GM18505 (cell line): ENCODE data around the gene CDK4.

Experiments
- ATAC-seq: cut with Tn5 transposase; IDR thresholded peaks from one replicate; pipeline ENCODE4 v1.9.1; 2021; ENCODE audit not compliant: unreplicated experiment
- POLR2A ChIP-seq: IDR thresholded peaks from 4 replicates; pipeline ENCODE4 v1.6.1; 2011; ENCODE audit warnings: borderline replicate concordance; ENCODE audit not compliant: insufficient read depth, insufficient read length; ENCODE audit errors: extremely low read depth

Gene CDK4

DNA sequence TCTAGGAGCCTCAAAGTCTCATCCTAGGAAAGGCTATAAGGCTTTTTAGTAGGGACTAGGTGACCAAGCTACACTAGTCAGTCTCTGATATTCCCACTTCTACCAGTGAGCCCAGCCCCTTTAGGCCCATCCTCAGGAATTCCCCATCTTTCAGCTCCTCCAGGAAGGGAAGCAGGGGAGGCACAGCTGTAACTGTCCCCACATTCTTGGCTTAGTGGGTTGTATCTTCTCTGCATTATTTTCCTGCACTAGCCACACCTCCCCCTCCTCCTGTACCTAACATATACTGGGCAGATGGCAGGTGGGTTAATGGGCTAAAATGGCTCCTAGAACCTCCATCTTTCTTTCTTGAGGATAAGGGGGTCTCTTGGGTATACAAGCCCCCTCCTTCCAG is 15.2 kb upstream of the CDK4 start:
- no peak for TF ChIP-seq POLR2A
- no peak for ATAC-seq

DNA sequence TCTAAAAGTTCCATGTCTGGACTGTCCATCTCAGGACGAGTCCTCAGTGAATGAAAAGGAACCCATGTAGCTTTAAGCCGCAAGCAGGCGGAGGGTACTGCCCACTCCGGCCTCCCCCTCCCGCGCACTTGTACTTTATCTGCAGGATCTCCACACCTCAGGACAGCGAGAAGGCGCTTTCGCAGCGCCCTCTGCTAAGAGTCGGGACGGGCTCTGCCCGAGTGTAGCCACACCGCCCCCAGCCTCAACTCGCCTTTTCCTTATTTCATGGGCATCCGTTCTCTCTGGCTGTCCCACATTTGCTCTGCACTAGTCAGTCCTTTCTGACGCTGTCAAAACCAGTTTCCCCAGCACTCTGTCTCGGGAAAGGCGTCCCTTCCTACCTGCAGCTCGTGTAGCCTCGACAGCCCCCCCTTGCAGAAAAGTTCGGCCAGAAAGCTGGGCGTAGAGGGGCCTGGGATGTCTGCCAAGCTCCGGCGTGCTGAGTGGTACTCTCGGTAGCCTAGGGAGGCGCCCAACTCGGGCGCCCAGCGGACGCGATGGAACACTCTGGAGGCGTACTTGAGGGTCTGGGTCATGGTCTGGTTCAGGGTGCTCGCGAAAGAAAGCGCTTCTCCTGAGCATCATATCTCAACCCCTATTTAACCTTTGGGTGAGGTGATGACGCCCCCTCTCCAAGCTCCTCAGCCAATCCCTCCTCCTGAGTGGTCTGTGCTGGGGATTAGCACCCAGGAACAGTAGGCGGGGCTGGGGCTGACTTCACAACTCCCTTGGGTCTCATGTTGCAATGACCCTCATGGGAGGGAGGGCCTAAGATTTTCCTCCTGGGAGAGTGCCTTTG is 14.6 kb upstream of the CDK4 start, which contains the start of gene CYP27B1:
Gene CYP27B1 (minus strand): TSS at position 615 of the 841 bp plus-strand sequence. CDS start 37 bp downstream, at position 578.
- TF ChIP-seq POLR2A: no peak
- no peak for ATAC-seq

DNA sequence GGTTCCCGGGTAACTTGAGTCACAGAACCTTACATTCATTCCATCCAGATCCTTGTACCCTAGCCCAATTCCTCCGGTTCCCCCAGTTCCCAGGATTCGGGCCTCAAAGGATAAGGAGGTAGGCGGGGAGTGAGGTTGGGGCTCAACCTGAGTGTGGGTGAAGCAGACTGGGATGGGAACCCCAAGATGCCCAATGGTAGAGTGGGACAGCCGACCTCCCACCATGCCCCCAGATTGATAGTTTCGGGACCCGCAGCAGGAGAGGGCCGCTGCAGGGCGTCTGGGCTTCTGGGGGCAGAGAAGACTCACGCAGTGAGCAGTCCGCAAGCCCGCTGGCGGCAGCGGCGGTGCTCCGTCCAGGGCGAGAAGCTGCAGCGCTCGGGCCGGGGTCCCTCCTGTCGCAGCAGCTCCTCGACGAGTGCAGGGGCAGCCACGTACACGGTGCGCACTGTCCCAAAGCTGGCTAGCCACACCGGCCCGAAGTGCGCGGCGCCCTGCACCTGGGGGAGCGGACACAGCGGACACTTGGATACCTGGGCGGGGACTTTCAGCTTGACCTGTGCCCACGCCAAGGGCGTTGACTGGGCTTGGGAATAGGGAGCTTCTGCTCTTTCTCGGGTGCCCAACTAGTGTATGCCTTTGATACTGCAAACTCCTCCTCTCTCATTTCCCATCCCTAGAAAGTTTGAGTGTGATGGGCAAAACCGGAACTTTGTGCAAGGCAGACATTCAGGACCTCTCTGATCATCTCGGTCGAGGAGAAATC is 13.8 kb upstream of the CDK4 start:
- no peak for ATAC-seq
- no peak for TF ChIP-seq POLR2A

DNA sequence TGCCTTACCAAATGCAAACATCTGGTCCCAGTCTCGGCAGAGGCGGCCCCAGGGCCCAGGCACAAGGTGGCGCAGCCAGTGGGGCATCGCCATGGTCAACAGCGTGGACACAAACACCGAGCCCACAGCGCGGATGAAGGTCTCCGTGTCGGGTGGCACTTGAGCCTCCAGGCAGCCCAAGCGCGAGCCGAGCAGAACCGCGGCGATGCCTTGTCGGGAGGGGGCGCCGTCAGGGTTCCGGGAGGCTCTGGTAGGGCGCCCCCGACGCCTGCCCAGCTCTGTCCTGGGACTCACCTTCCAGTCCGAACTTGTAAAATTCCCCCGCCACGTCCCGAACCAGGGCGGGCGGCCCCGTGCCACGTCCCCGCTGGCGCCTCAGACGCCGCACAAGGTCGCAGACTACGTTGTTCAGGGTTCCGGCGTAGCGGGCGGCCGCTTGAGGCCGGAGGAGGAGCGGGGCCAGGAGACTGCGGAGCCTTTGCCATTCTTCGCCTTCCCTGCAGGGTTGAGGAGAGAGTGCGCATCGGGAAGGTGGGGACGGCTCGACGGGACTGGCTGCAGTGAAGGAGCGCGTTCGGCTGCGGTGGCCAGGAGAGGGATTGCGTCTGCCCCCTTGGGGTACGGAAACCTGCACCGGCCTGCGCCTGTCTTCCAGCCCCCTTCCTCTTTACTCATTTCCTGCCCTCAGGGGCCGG is 13.0 kb upstream of the CDK4 start:
- no peak for TF ChIP-seq POLR2A
- ATAC-seq: no peak

DNA sequence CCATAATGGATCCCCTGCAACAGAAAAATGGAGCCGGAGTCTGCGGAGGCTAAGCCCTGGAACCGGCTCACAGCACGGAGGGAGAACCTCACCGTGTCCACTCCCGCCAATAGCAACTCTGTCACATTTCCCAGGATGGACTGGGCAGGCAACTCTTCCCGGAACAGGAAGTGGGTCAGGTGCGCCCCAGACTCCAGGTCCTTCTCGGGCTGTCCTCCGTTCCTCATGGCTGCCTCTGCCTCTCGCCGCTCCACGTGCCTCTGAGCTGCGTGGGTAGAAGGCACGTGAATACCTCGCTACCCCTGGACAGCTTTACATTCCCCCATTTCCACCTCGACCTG is 12.5 kb upstream of the CDK4 start:
- no peak for ATAC-seq
- TF ChIP-seq POLR2A: no peak

DNA sequence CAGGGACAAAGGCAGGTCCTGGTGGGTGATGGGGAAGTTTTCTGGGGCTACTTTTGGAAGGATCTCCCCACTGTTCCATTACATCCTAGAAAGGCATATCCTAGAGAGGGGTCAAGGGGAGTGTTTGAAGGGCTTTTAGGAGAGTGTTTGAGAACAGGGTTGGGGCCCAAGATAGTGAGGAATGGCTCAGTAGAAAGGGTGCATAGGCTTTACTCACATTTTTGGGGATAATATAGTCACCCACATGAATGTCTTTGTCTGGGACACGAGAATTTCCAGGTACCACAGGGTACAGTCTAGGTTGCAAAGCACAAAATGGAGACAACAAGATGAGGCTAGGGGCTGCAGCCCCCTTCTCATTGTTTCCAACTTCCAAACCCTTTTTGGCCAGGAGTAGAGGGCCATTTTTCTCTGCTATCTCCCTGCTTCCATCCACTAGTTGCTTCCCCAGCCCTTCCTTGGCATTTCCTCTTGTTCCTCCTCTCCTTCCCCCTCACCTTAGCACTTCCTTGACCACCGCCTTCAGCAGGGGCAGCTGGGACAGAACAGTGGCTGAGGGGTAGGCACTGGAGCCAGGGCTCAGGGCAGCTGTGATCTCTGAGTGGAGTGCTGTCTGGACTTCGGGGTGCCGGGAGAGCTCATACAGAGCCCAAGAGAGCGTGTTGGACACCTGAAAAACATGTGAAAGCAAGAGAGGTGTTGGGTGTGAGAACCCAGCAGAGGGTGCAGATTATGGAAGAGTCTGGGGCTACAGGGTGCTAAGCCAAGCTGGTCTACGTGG is 12.0 kb upstream of the CDK4 start:
- no peak for TF ChIP-seq POLR2A

DNA sequence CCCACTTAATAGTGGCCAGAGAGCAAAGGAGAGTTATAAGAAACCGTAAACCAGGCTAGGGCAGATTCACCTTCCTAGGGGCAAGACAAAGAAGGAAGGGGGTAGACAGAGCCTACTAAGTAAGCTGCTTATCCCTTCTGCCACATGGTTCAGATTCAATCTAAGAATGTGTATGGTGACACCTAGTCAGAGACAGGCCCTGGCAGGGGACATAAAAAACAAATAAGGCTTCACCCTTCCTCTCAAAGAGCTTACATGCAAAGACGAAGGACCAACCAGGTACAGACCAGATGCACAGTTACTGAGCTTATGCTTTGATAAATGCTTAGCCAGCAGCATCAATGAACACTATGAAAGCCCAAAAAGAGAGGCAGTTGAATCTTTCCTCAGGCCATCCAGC is 10.4 kb upstream of the CDK4 start:
- TF ChIP-seq POLR2A: no peak
- no peak for ATAC-seq

More for the DNA sequence above, 12.0 kb upstream of the CDK4 start:
- ATAC-seq: no peak

DNA sequence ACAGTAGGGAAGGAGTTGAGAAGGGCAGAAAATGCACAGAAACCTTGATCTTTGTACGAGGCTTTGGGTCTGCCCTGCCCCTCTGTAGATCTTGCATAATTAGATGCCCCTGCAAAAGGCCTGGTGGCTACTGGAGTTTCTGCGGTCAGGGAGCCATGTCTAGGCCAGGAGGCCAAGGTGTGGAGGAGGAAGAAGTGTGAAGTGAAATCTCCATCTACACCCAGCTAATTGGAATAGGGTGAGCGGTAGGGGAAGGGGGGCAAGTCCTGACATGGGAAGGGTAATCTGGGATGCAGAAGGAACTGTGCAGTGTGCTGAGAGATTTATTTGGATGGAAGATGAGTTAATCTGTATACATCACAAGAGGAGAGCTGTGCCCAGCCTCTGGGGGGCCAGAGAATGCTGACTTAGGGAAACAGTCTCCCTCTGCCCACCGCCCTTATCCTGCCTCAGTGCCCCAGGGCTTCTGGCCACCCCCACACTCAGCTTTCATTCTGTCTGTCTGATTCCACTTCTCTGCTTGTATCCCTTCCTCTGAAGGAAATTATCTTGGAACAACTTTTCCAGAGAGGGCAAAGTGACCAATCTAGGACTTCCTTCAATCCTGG is 9.4 kb upstream of the CDK4 start:
- no peak for ATAC-seq
- no peak for TF ChIP-seq POLR2A

DNA sequence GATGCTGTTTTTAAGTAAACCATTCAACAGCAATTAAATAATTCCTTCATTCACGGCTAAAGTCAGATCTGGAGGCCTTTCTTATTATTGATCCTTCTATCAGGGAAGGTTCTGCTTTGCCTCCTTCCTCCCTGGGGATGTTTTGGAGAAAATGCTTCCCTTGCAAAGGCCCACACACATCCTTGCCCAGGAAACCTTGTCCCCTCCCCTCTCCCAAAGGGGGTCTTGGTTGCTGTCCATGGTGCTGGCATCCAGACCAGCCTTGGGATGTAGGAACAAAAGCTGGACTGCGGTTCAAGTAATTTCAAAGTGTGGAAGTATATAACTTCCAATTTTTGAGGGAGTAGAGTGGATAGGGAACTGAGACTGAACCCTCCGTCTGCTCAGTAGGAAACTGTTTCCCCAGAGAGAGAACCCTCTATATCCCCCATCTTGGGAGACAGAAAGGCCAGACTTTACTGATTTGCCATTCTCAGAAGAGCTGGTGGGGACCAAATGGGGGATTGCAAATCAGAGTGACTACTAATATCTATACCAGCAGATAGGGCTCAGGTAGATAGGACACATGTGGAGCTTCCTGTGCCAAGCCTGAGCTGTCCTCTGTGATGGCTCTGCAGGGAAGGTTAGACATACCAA is 8.4 kb upstream of the CDK4 start:
- TF ChIP-seq POLR2A: no peak
- no peak for ATAC-seq

DNA sequence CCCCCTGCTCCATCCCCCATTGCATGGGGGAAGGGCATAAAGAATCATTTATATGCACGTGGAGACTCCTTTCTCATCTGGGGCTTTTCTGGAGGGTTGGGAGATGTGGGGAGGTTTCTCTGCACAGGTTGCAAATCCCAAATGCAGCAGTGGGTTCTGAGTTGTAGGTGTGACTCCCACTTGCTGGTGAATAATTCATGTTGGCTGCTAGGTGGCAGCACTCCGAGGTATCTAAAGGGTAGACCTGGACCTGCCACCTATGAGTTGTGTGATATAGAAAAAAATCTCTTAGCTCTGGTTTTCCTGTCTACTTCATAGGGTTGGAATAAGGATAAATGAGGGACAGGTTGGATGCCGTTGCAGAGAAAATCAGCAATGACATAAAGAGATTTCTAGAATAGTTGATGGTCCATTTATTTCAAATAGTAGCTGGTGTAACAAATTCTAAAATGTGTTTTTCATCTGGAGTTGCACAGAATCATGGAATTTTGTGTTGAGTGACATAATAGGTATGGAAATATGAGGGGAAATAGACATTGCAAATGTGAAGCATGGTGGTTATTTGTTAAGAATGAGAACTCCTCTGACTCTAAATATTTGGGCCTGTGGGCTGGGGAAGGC is 7.4 kb upstream of the CDK4 start:
- no peak for ATAC-seq

DNA sequence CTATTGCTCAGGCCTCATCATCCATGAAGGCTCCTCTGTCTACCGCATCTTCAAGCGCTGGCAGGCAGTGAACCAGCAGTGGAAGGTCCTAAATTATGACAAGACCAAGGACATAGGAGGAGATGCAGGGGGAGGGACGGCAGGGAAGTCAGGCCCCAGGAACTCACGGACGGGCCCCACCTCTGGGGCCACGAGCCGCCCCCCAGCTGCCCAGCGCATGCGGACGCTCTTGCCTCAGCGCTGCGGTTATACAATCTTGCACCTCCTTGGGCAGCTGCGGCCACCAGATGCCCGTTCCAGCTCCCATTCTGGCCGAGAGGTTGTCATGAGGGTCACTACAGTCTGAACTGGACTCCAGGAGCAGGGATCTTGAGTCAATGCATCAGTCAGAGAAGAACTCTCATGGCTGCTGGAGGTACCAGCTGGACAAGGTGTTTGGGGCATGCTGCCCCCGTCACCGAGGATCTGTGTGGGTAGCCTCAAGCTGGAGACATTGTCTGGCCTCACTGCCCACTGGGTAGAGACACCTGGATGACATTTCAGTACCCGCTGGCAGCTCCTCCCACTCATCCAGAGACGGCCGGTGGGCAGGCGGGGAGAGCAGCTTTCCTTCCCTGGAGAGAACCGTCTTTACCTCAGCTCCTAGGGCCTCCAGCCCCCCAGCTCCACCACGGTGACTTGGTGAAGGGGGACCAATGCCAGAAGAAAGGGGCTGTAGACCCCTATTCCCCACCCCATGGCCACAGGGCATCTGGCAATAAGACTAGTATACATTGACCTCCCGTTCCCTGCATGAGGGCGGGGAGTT is 6.6 kb upstream of the CDK4 start:
- ATAC-seq: no peak
- TF ChIP-seq POLR2A: no peak

More for the DNA sequence above, 7.4 kb upstream of the CDK4 start:
- no peak for TF ChIP-seq POLR2A
